Endodermal cell (in vitro differentiated cells): ENCODE measurements around the gene ST7. TPM values are rescaled to one million over a fixed set of nuclear protein-coding genes. Genes with fewer than 3 reads are reported as not detected.

Source experiments
- DNase-seq: peaks from one replicate; pipeline ENCODE4 v3.0.0-alpha.2; 2017
- H3K27ac ChIP-seq: 2 replicates; pipeline ENCODE4 v1.5.1; 2013; ENCODE audit warnings: mild to moderate bottlenecking, low read depth, low read length, moderate library complexity
- H3K27me3 ChIP-seq: 2 replicates; pipeline ENCODE4 v1.6.1; 2013; ENCODE audit warnings: mild to moderate bottlenecking, low read length, moderate library complexity; ENCODE audit not compliant: insufficient read depth, control insufficient read depth, poor library complexity, severe bottlenecking
- H3K36me3 ChIP-seq: 2 replicates; pipeline ENCODE4 v1.7.0; 2013; ENCODE audit warnings: mild to moderate bottlenecking, low read length, moderate library complexity; ENCODE audit not compliant: control insufficient read depth, insufficient read depth
- H3K4me1 ChIP-seq: one replicate; pipeline ENCODE4 v1.7.0; 2013; ENCODE audit warnings: low read length; ENCODE audit not compliant: control insufficient read depth, insufficient read depth
- H3K4me3 ChIP-seq: 2 replicates; pipeline ENCODE4 v1.5.1; 2013; ENCODE audit warnings: mild to moderate bottlenecking, low read length, moderate library complexity
- H3K9ac ChIP-seq: 2 replicates; pipeline ENCODE4 v1.6.1; 2013; ENCODE audit warnings: mild to moderate bottlenecking, low read length, moderate library complexity; ENCODE audit not compliant: poor library complexity, severe bottlenecking; ENCODE audit errors: extremely low read depth
- H3K9me3 ChIP-seq: 2 replicates; pipeline ENCODE4 v1.6.1; 2013; ENCODE audit warnings: mild to moderate bottlenecking, low read length, moderate library complexity; ENCODE audit not compliant: control insufficient read depth
- H3K27ac Mint-ChIP-seq: 2 replicates; pipeline ENCODE4 v1.8.0; 2020; ENCODE audit warnings: mixed read lengths
- H3K27me3 Mint-ChIP-seq: 2 replicates; pipeline ENCODE4 v1.8.0; 2021; ENCODE audit warnings: mild to moderate bottlenecking, mixed read lengths; ENCODE audit not compliant: insufficient read depth
- H3K36me3 Mint-ChIP-seq: 2 replicates; pipeline ENCODE4 v1.8.0; 2020; ENCODE audit warnings: low read depth, mixed read lengths
- H3K4me1 Mint-ChIP-seq: 2 replicates; pipeline ENCODE4 v1.8.0; 2020; ENCODE audit warnings: mixed read lengths
- H3K4me3 Mint-ChIP-seq: 2 replicates; pipeline ENCODE4 v1.8.0; 2020; ENCODE audit warnings: mild to moderate bottlenecking, moderate library complexity, mixed read lengths
- H3K9me3 Mint-ChIP-seq: 2 replicates; pipeline ENCODE4 v1.8.0; 2020; ENCODE audit warnings: mild to moderate bottlenecking, mixed read lengths
- CTCF ChIP-seq: fragments of 200-600 bp; sonication (generic); conservative IDR thresholded peaks from 2 replicates; pipeline ENCODE4 v1.5.0; 2021; ENCODE audit warnings: antibody characterized with exemption, mild to moderate bottlenecking
- WGBS, 2 experiments: methylation state at CpG; one replicate each; pipeline versions ENCODE4 v1.1.5 to v1.1.7; 2013; ENCODE audit warnings: missing lambda C conversion rate in 2 of 2, mixed read lengths in 1 of 2; ENCODE audit not compliant: insufficient coverage in 1 of 2, insufficient read length in 1 of 2; 5-methylcytosine and 5-hydroxymethylcytosine counted together
- total RNA-seq, 2 donors: library from RNA; stranded (reverse); fragmentation: NEBNext Ultra II Directional in 1 of 2; extraction: Animal tissue kit (Norgen Biotek cat#: 25700) in 1 of 2; gene quantifications; 2 replicates in 1 of 2; 3 replicates in 1 of 2; pipeline ENCODE4 v1.2.1, GENCODE V29; 2021

Gene ST7
- total RNA-seq, 2 donors from 2014 or later, result 6.4 to 8.9 TPM

- H3K36me3 ChIP-seq, result no peaks in the 10 kb centered on the region
- 94 to 100% methylated on average over 1 to 5 of the region's 5 CpGs for WGBS, 2 experiments
- H3K27me3 ChIP-seq, result no peaks in the 10 kb centered on the region
- no peak for DNase-seq
- Mint-ChIP-seq H3K4me3 (no peak overlapping the region), H3K27ac (no peak overlapping the region), H3K9me3 (no peaks in the 10 kb centered on the region), H3K36me3 (no peaks in the 10 kb centered on the region), H3K4me1 (peaks cover 20% of the 10 kb centered on the region), H3K27me3 (no peaks in the 10 kb centered on the region)
- H3K9me3 ChIP-seq, result no peaks in the 10 kb centered on the region
- no peak overlapping the region for H3K9ac ChIP-seq
- H3K4me1 ChIP-seq, result no peaks in the 10 kb centered on the region
- no peak for TF ChIP-seq CTCF
- no peak overlapping the region for H3K27ac ChIP-seq
- no peak overlapping the region for H3K4me3 ChIP-seq
Measured at GRCh38 chr7:117130262-117130661, 177.0 kb downstream of the ST7 start.

GRCh38 chr7:117132321-117133120 lies 179.2 kb downstream of the ST7 start:
- no peaks in the 10 kb centered on the region for H3K9me3 ChIP-seq
- Mint-ChIP-seq H3K27ac (no peak overlapping the region), H3K4me1 (peaks cover under 1% of the 10 kb centered on the region), H3K27me3 (no peaks in the 10 kb centered on the region), H3K9me3 (no peaks in the 10 kb centered on the region), H3K36me3 (no peaks in the 10 kb centered on the region), H3K4me3 (no peak overlapping the region)
- no peak overlapping the region for H3K9ac ChIP-seq
- DNase-seq, result no peak
- no peaks in the 10 kb centered on the region for H3K27me3 ChIP-seq
- 82 to 85% methylated on average over 4 to 5 of the region's 6 CpGs for WGBS, 2 experiments
- no peaks in the 10 kb centered on the region for H3K36me3 ChIP-seq
- H3K27ac ChIP-seq, result no peak overlapping the region
- H3K4me1 ChIP-seq, result no peaks in the 10 kb centered on the region
- no peak for TF ChIP-seq CTCF
- H3K4me3 ChIP-seq, result no peak overlapping the region

GRCh38 chr7:117133125-117133524 lies 179.8 kb downstream of the ST7 start:
- Mint-ChIP-seq H3K27ac (no peak overlapping the region), H3K36me3 (no peaks in the 10 kb centered on the region), H3K27me3 (no peaks in the 10 kb centered on the region), H3K4me1 (no peaks in the 10 kb centered on the region), H3K9me3 (no peaks in the 10 kb centered on the region), H3K4me3 (no peak overlapping the region)
- Histone ChIP-seq H3K4me3 (no peak overlapping the region), H3K9ac (no peak overlapping the region), H3K36me3 (no peaks in the 10 kb centered on the region), H3K9me3 (no peaks in the 10 kb centered on the region), H3K4me1 (no peaks in the 10 kb centered on the region), H3K27ac (no peak overlapping the region), H3K27me3 (no peaks in the 10 kb centered on the region)
- WGBS, 2 experiments, result 100% methylated on average over 1 of the region's 1 CpG
- DNase-seq, result no peak
- TF ChIP-seq CTCF, result no peak
